CD4-positive, alpha-beta T cell (primary cell): ENCODE data around the gene MACROH2A1. TPM values are rescaled to one million over a fixed set of nuclear protein-coding genes. Genes with fewer than 3 reads are reported as not detected.

ENCODE experiments used
- ATAC-seq: fragments of 200-7000 bp; cut with Tn5 transposase; one replicate; pipeline ENCODE4 v1.10.0; 2022; ENCODE audit warnings: mild to moderate bottlenecking; ENCODE audit not compliant: poor library complexity
- CTCF ChIA-PET: fragments of 350-600 bp; sonication (Branson Sonifier 250); formaldehyde crosslinking; loops from one replicate; lab custom pipeline; 2021; ENCODE audit warnings: antibody characterized with exemption, inconsistent platforms; lab: Charles Lee
- POLR2A ChIA-PET: fragments of 350-600 bp; sonication (Branson Sonifier 250); formaldehyde crosslinking; loops from one replicate; lab custom pipeline; 2021; ENCODE audit warnings: antibody characterized with exemption, inconsistent platforms; lab: Charles Lee
- DNase-seq, 14 experiments: peaks; one replicate each; pipeline ENCODE4 v3.0.0-alpha.2; 2013 to 2020; ENCODE audit warnings: mixed read lengths in 2 of 14
- H3K27ac ChIP-seq, 2 donors: one replicate each; pipeline versions ENCODE4 v1.5.1 to v1.7.0; 2013; ENCODE audit warnings: low read length in 2 of 2, low read depth in 1 of 2, mild to moderate bottlenecking in 1 of 2
- H3K27me3 ChIP-seq, 2 experiments: 1 replicate in 1 of 2; 2 replicates in 1 of 2; pipeline versions ENCODE4 v1.6.1 to v1.7.0; 2013; ENCODE audit warnings: low read length in 2 of 2, control low read depth in 1 of 2, mild to moderate bottlenecking in 1 of 2, moderate library complexity in 1 of 2; ENCODE audit not compliant: insufficient read depth in 2 of 2, control insufficient read depth in 1 of 2
- H3K36me3 ChIP-seq: one replicate; pipeline ENCODE4 v1.6.1; 2013; ENCODE audit warnings: low read length, control low read depth; ENCODE audit not compliant: insufficient read depth
- H3K4me1 ChIP-seq: one replicate; pipeline ENCODE4 v1.6.1; 2013; ENCODE audit warnings: low read length, control low read depth; ENCODE audit not compliant: insufficient read depth
- H3K4me3 ChIP-seq: one replicate; pipeline ENCODE4 v1.5.1; 2013; ENCODE audit warnings: mild to moderate bottlenecking, low read length, moderate library complexity
- H3K9me3 ChIP-seq, 2 experiments: 1 replicate in 1 of 2; 2 replicates in 1 of 2; pipeline versions ENCODE4 v1.6.1 to v1.7.0; 2013; ENCODE audit warnings: low read length in 2 of 2, mild to moderate bottlenecking in 2 of 2, control low read depth in 1 of 2, moderate library complexity in 1 of 2; ENCODE audit not compliant: control insufficient read depth in 1 of 2, insufficient read depth in 1 of 2
- H3K27ac Mint-ChIP-seq: one replicate; pipeline ENCODE4 v1.8.0; 2020; ENCODE audit warnings: mixed read lengths
- H3K27me3 Mint-ChIP-seq: one replicate; pipeline ENCODE4 v1.8.0; 2021; ENCODE audit warnings: mixed read lengths
- H3K36me3 Mint-ChIP-seq: one replicate; pipeline ENCODE4 v1.8.0; 2021; ENCODE audit warnings: low read depth, mixed read lengths
- H3K4me1 Mint-ChIP-seq: one replicate; pipeline ENCODE4 v1.8.0; 2021; ENCODE audit warnings: low read depth, mixed read lengths
- H3K4me3 Mint-ChIP-seq: one replicate; pipeline ENCODE4 v1.8.0; 2020; ENCODE audit warnings: mild to moderate bottlenecking, mixed read lengths
- H3K9me3 Mint-ChIP-seq: one replicate; pipeline ENCODE4 v1.8.0; 2020; ENCODE audit warnings: mixed read lengths
- CTCF ChIP-seq: fragments of 200-600 bp; IDR thresholded peaks from one replicate; pipeline ENCODE4 v1.8.0; 2022; ENCODE audit warnings: antibody characterized with exemption, mild to moderate bottlenecking
- intact Hi-C, 2 experiments: fragments of 100-400 bp; cut with DNase I in 1 of 2; cut with micrococcal nuclease in 1 of 2; formaldehyde crosslinking; loops; one replicate each; pipeline versions ENCODE4 v1.15.1 to v1.9.0; 2023 to 2025; cut with DNase I, micrococcal nuclease
- total RNA-seq, 174 experiments: library from RNA in 2 of 174; stranded (reverse) in 2 of 174; gene quantifications; one replicate each; pipeline ENCODE4 v1.2.3 and lab custom pipeline; 2021 to 2026

MACROH2A1 gene
- total RNA-seq, 2 experiments from 2014 or later = 114 to 120 TPM

DNA sequence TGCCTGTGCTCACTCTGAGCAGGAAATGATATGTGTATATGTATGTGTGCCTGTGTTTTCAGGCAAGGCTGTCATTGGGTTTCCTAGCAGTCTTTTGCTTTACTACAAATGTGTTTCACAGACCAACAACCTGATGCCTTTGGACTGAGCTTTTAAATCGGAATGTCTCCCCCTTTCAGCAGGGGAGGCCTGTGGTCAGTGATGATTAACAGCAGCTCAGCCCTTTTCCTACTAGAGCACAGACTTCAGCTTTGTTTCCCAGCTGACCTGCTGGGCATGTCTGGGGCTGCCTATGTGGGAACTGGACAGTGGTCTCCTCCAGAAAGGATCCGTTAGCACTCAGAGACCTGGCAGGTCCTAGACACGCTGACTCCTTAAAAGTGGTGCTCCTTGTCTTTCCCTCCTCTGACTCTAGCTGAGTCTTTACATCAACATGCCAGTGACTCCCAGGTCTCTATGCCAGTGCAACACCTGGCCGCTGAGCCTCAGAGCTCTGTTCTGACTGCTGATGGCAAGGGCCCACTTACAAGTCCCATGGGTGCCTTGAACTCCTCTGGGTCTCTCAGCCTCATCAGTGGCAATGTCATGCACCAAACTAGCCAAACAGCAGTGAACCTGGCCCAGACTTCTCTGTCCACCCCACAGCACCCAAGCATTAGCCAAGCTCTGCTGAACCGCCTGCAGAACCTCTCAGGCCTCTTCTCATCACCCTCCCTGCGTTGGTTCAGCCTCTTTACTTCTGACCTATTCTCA is 7.7 kb downstream of the MACROH2A1 start:
- no peak for TF ChIP-seq CTCF
- Mint-ChIP-seq H3K27ac (peak overlapping the region; percentile 31), H3K4me3 (no peak overlapping the region), H3K27me3 (no peaks in the 10 kb centered on the region), H3K9me3 (no peaks in the 10 kb centered on the region), H3K4me1 (peaks cover 96% of the 10 kb centered on the region), H3K36me3 (peaks cover 86% of the 10 kb centered on the region)
- Histone ChIP-seq H3K4me1 (peaks cover 67% of the 10 kb centered on the region), H3K27me3 (no peaks in the 10 kb centered on the region), H3K27ac (no peak overlapping the region), H3K36me3 (peaks cover 56% of the 10 kb centered on the region), H3K9me3 (no peaks in the 10 kb centered on the region), H3K4me3 (no peak overlapping the region)
- CTCF ChIA-PET = interaction anchor here (1.2 kb wide), 1 partner anchor 35 kb away, joined by 3 read pairs; no protein-coding TSS in a partner anchor
- POLR2A ChIA-PET = no interaction called here
- no peak for DNase-seq
- no peak for ATAC-seq
- intact Hi-C loops = no loop called here

DNA sequence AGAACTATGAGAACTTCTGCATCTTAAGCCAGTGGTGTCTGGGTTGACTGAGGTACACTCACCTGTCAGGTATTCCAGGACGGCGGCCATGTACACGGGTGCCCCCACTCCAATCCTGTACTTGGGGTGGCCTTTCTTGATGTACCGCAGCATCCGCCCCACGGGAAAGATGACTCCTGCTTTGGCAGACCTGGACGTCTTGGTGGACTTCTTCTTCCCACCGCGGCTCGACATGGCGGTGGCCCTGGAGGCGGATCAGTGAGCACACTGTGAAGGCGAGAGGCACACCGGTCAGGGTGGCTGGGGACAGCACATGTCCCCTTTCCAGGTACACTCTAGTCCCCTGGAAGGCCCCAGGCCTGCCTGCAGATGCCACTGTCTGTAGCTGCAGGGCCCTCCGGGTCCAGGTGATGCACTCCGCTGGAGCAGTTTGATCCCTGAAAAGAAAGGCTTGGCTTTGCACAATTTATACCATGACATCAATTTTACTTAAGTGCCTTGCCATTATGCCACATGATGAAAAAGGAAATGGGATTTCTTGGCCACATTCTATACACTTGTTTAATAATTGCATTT is 10.1 kb downstream of the MACROH2A1 start:
- Mint-ChIP-seq H3K4me3 (no peak overlapping the region), H3K4me1 (peaks cover 85% of the 10 kb centered on the region), H3K9me3 (no peaks in the 10 kb centered on the region), H3K27ac (peak overlapping the region; percentile 66), H3K36me3 (peaks cover 93% of the 10 kb centered on the region), H3K27me3 (no peaks in the 10 kb centered on the region)
- intact Hi-C loops = no loop called here
- Histone ChIP-seq H3K36me3 (peaks cover 79% of the 10 kb centered on the region), H3K27me3 (no peaks in the 10 kb centered on the region), H3K4me3 (no peak overlapping the region), H3K9me3 (no peaks in the 10 kb centered on the region), H3K4me1 (peaks cover 63% of the 10 kb centered on the region), H3K27ac (no peak overlapping the region)
- TF ChIP-seq CTCF = no peak
- ChIA-PET POLR2A (no interaction called here), CTCF (no interaction called here)
- no peak for ATAC-seq
- DNase-seq = no peak

GRCh38 chr5:135387629-135387960 is 11.4 kb downstream of the MACROH2A1 start:
- Histone ChIP-seq H3K27me3 (no peaks in the 10 kb centered on the region), H3K36me3 (peaks cover 85% of the 10 kb centered on the region), H3K27ac (no peak overlapping the region), H3K4me1 (peaks cover 60% of the 10 kb centered on the region), H3K9me3 (no peaks in the 10 kb centered on the region), H3K4me3 (no peak overlapping the region)
- H3K27me3 Mint-ChIP-seq = no peaks in the 10 kb centered on the region
- no peak overlapping the region for H3K4me3 Mint-ChIP-seq
- TF ChIP-seq CTCF = no peak
- peaks cover 92% of the 10 kb centered on the region for H3K36me3 Mint-ChIP-seq
- CTCF ChIA-PET = no interaction called here
- DNase-seq (no peak), ATAC-seq (no peak)
- peaks cover 80% of the 10 kb centered on the region for H3K4me1 Mint-ChIP-seq
- H3K27ac Mint-ChIP-seq = peak overlapping the region; percentile 37
- no peaks in the 10 kb centered on the region for H3K9me3 Mint-ChIP-seq
- POLR2A ChIA-PET = no interaction called here
- intact Hi-C loops = no loop called here
